IMR-90 (cell line): ENCODE measurements around the gene AKAP9.

Experiments
- CTCF ChIP-seq: conservative IDR thresholded peaks from 2 replicates; pipeline ENCODE4 v1.5.1; 2012; ENCODE audit warnings: mild to moderate bottlenecking, low read depth, low read length, improper control_type of control experiment
- MXI1 ChIP-seq: IDR thresholded peaks from 2 replicates; pipeline ENCODE4 v1.6.1; 2012; ENCODE audit warnings: low read depth, mild to moderate bottlenecking, low read length, moderate library complexity, borderline replicate concordance

GRCh38 chr7:91999631-92000565 lies 59.2 kb downstream of the AKAP9 start:
- no peak for TF ChIP-seq MXI1
- TF ChIP-seq CTCF: no peak
